MM.1S (cell line): Measurements from ENCODE around the gene BLOC1S1.

Experiments used
- DNase-seq: peaks from one replicate; pipeline ENCODE4 v3.0.0-alpha.2; 2015
- H2AFZ ChIP-seq: fragments of 300-600 bp; sonication (generic); 2 replicates; pipeline ENCODE4 v1.6.0; 2016; ENCODE audit warnings: antibody characterized with exemption, low read length
- H3F3A ChIP-seq: fragments of 300-600 bp; sonication (generic); 2 replicates; pipeline ENCODE4 v1.6.1; 2016; ENCODE audit warnings: mild to moderate bottlenecking, antibody characterized with exemption, low read length, moderate library complexity, mixed read lengths; ENCODE audit not compliant: insufficient read depth
- H3K27ac ChIP-seq: fragments of 300-600 bp; sonication (generic); 2 replicates; pipeline ENCODE4 v1.5.1; 2016; ENCODE audit warnings: mild to moderate bottlenecking, low read length
- H3K27me3 ChIP-seq: fragments of 300-600 bp; sonication (generic); replicated peaks from 2 replicates; pipeline ENCODE4 v1.6.0; 2016; ENCODE audit warnings: low read length; ENCODE audit not compliant: insufficient read depth
- H3K36me3 ChIP-seq: fragments of 300-600 bp; sonication (generic); replicated peaks from 2 replicates; pipeline ENCODE4 v1.6.1; 2016; ENCODE audit warnings: mild to moderate bottlenecking, low read length, mixed read lengths; ENCODE audit not compliant: insufficient read depth
- H3K4me1 ChIP-seq: fragments of 300-600 bp; sonication (generic); 2 replicates; pipeline ENCODE4 v1.6.1; 2016; ENCODE audit warnings: low read length, mixed read lengths
- H3K4me2 ChIP-seq: fragments of 300-600 bp; sonication (generic); 2 replicates; pipeline ENCODE4 v1.6.0; 2016; ENCODE audit warnings: low read depth, low read length
- H3K4me3 ChIP-seq: fragments of 300-600 bp; sonication (generic); 2 replicates; pipeline ENCODE4 v1.5.1; 2016; ENCODE audit warnings: low read length, mixed read lengths
- H3K79me2 ChIP-seq: fragments of 300-600 bp; sonication (generic); 2 replicates; pipeline ENCODE4 v1.6.1; 2016; ENCODE audit warnings: mixed run types, low read length, mixed read lengths
- H3K9ac ChIP-seq: fragments of 300-600 bp; sonication (generic); 2 replicates; pipeline ENCODE4 v1.6.1; 2016; ENCODE audit warnings: low read length, mixed read lengths
- H3K9me2 ChIP-seq: fragments of 300-600 bp; sonication (generic); replicated peaks from 2 replicates; pipeline ENCODE4 v1.6.1; 2016; ENCODE audit warnings: mild to moderate bottlenecking, low read length, mixed read lengths; ENCODE audit not compliant: insufficient read depth
- H3K9me3 ChIP-seq: fragments of 300-600 bp; sonication (generic); replicated peaks from 2 replicates; pipeline ENCODE4 v1.6.1; 2016; ENCODE audit warnings: mild to moderate bottlenecking, low read length, mixed read lengths; ENCODE audit not compliant: insufficient read depth
- H4K20me1 ChIP-seq: fragments of 300-600 bp; sonication (generic); 2 replicates; pipeline ENCODE4 v1.6.1; 2016; ENCODE audit warnings: mild to moderate bottlenecking, low read length, moderate library complexity, mixed read lengths; ENCODE audit not compliant: insufficient read depth
- CTCF ChIP-seq: fragments of 300-600 bp; sonication (generic); IDR thresholded peaks from 2 replicates; pipeline ENCODE4 v1.5.1; 2016; ENCODE audit warnings: antibody characterized with exemption, low read length, mixed read lengths
- EZH2 ChIP-seq: fragments of 300-600 bp; sonication (generic); optimal IDR thresholded peaks from 2 replicates; pipeline ENCODE3; 2017; ENCODE audit warnings: low read depth, mild to moderate bottlenecking, antibody characterized with exemption, low read length, mixed read lengths
- EZH2phosphoT487 ChIP-seq: fragments of 300-600 bp; sonication (generic); IDR thresholded peaks from 2 replicates; pipeline ENCODE4 v1.6.1; 2018; ENCODE audit warnings: antibody characterized with exemption, low read length

Gene BLOC1S1

GRCh38 chr12:55724226-55724939 is 8.5 kb downstream of the BLOC1S1 start:
- no peak overlapping the region for H3K9ac ChIP-seq
- peaks cover 8% of the 10 kb centered on the region for H3K4me1 ChIP-seq
- H2AFZ ChIP-seq, result no peak overlapping the region
- no peaks in the 10 kb centered on the region for H3K36me3 ChIP-seq
- no peaks in the 10 kb centered on the region for H3F3A ChIP-seq
- DNase-seq, result peak; percentile 47
- no peaks in the 10 kb centered on the region for H3K9me3 ChIP-seq
- peaks cover 15% of the 10 kb centered on the region for H3K79me2 ChIP-seq
- TF ChIP-seq EZH2phosphoT487 (no peak), CTCF (peak; percentile 61)
- no peak overlapping the region for H3K27ac ChIP-seq
- no peak overlapping the region for H3K4me3 ChIP-seq
- H3K4me2 ChIP-seq, result no peak overlapping the region
- H3K27me3 ChIP-seq, result no peaks in the 10 kb centered on the region
- no peaks in the 10 kb centered on the region for H3K9me2 ChIP-seq
- H4K20me1 ChIP-seq, result no peaks in the 10 kb centered on the region

- no peak overlapping the region for H3K9ac ChIP-seq
- H3K4me3 ChIP-seq, result no peak overlapping the region
- H4K20me1 ChIP-seq, result no peaks in the 10 kb centered on the region
- no peak overlapping the region for H3K27ac ChIP-seq
- H3K9me2 ChIP-seq, result no peaks in the 10 kb centered on the region
- no peaks in the 10 kb centered on the region for H3K36me3 ChIP-seq
- H2AFZ ChIP-seq, result no peak overlapping the region
- no peaks in the 10 kb centered on the region for H3K27me3 ChIP-seq
- H3K4me1 ChIP-seq, result peaks cover 10% of the 10 kb centered on the region
- peaks cover 15% of the 10 kb centered on the region for H3K79me2 ChIP-seq
- no peak for TF ChIP-seq EZH2
- TF ChIP-seq EZH2phosphoT487, result no peak
- no peak for TF ChIP-seq CTCF
- DNase-seq, result no peak
- no peaks in the 10 kb centered on the region for H3F3A ChIP-seq
- no peak overlapping the region for H3K4me2 ChIP-seq
- H3K9me3 ChIP-seq, result no peaks in the 10 kb centered on the region
Observed at GRCh38 chr12:55724940-55725309, 9.1 kb downstream of the BLOC1S1 start.

GRCh38 chr12:55725556-55725955 is 9.7 kb downstream of the BLOC1S1 start:
- peaks cover 15% of the 10 kb centered on the region for H3K79me2 ChIP-seq
- DNase-seq, result no peak
- no peaks in the 10 kb centered on the region for H4K20me1 ChIP-seq
- H3K9ac ChIP-seq, result no peak overlapping the region
- TF ChIP-seq CTCF (no peak), EZH2 (no peak), EZH2phosphoT487 (no peak)
- no peak overlapping the region for H2AFZ ChIP-seq
- no peak overlapping the region for H3K27ac ChIP-seq
- no peaks in the 10 kb centered on the region for H3K27me3 ChIP-seq
- peaks cover 16% of the 10 kb centered on the region for H3K4me1 ChIP-seq
- H3K9me2 ChIP-seq, result no peaks in the 10 kb centered on the region
- no peak overlapping the region for H3K4me3 ChIP-seq
- no peaks in the 10 kb centered on the region for H3F3A ChIP-seq
- H3K36me3 ChIP-seq, result no peaks in the 10 kb centered on the region
- no peaks in the 10 kb centered on the region for H3K9me3 ChIP-seq
- H3K4me2 ChIP-seq, result no peak overlapping the region
